AG04450 (cell line): ENCODE measurements around the gene CDC73. TPM values are rescaled to one million over a fixed set of nuclear protein-coding genes. Genes with fewer than 3 reads are reported as not detected.

Source experiments
- CTCF ChIA-PET: fragments of 300-600, 350-600 bp; formaldehyde crosslinking; extraction: SDS; loops from one replicate; lab custom pipeline; 2022; ENCODE audit warnings: antibody characterized with exemption, inconsistent platforms; lab: Charles Lee
- POLR2A ChIA-PET: fragments of 350-600 bp; formaldehyde crosslinking; extraction: SDS; loops from one replicate; lab custom pipeline; 2021; ENCODE audit warnings: antibody characterized with exemption, inconsistent platforms; lab: Yijun Ruan, JAX
- DNase-seq: peaks from one replicate; pipeline ENCODE4 v3.0.0-alpha.2; 2011; ENCODE audit warnings: low read depth, low spot score
- H3K27ac ChIP-seq: one replicate; pipeline ENCODE4 v1.5.1; 2012; ENCODE audit warnings: low read depth, low read length, control low read depth
- H3K27me3 ChIP-seq: one replicate; pipeline ENCODE4 v1.6.0; 2012; ENCODE audit warnings: low read length; ENCODE audit not compliant: control insufficient read depth, insufficient read depth
- H3K4me3 ChIP-seq: 2 replicates; pipeline ENCODE4 v1.5.1; 2011; ENCODE audit warnings: mild to moderate bottlenecking, low read depth, low read length, control low read depth
- H3K9me3 ChIP-seq: 2 replicates; pipeline ENCODE4 v1.5.1; 2012; ENCODE audit warnings: low read length; ENCODE audit not compliant: control insufficient read depth, insufficient read depth
- CTCF ChIP-seq: IDR thresholded peaks from 2 replicates; pipeline ENCODE4 v1.5.1; 2011; ENCODE audit warnings: low read depth, low read length, control low read depth, inconsistent platforms
- polyA plus RNA-seq: library from polyadenylated mRNA; depleted of rRNA; stranded (reverse); fragments of >200 nt; gene quantifications from 2 replicates; pipeline ENCODE4 v1.2.3, GENCODE V29; 2011

The CDC73 gene
- polyA plus RNA-seq, 1 experiment, result 56.4 TPM

- DNase-seq, result no peak
- Histone ChIP-seq H3K27ac (no peak overlapping the region), H3K27me3 (no peaks in the 10 kb centered on the region), H3K9me3 (no peaks in the 10 kb centered on the region), H3K4me3 (no peak overlapping the region)
- TF ChIP-seq CTCF, result no peak
- ChIA-PET POLR2A (no interaction called here), CTCF (no interaction called here)
Observed at GRCh38 chr1:193240609-193241008, 118.8 kb downstream of the CDC73 start.

DNA sequence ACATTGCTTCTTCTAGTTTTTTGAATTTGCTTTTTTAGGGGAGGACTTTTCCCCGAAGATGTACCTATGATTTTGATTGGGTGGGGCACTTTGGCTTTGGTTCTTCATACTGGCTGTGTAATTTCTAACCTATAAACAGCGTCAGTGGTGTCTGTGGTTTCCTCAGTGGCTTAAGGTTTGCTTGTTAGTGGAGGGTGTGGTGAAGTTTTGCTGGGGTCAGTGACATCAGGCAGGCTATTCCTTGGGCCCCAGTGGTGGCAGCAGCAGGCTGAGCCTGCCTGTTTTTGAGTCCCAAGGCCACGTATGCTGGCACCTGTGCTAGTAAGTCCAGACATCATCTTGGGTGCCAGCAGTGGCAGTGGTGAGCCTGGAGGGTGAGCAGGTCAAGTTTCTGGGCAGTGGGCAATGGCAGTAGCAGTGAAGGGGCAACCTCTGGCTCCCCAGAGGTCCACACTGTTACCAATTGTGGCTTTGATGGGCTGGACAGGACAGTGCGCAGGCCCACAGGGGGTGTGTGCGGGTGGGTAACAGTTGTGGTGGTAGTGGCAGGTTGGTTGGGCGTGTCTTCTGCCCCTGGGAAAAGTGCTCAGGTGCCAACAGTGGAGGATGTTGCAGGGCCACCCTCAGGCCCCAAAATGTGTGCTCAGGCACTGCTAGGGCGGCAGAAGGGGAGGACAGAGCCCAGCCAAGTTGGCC lies 119.4 kb downstream of the CDC73 start:
- H3K27me3 ChIP-seq, result no peaks in the 10 kb centered on the region
- no peak overlapping the region for H3K4me3 ChIP-seq
- DNase-seq, result no peak
- no peak overlapping the region for H3K27ac ChIP-seq
- H3K9me3 ChIP-seq, result no peaks in the 10 kb centered on the region
- no peak for TF ChIP-seq CTCF
- POLR2A ChIA-PET, result no interaction called here
- CTCF ChIA-PET, result no interaction called here

- Histone ChIP-seq H3K27me3 (no peaks in the 10 kb centered on the region), H3K27ac (no peak overlapping the region), H3K9me3 (no peaks in the 10 kb centered on the region), H3K4me3 (no peak overlapping the region)
- ChIA-PET POLR2A (no interaction called here), CTCF (no interaction called here)
- TF ChIP-seq CTCF, result no peak
- DNase-seq, result no peak
Observed at GRCh38 chr1:193242000-193242399, 120.2 kb downstream of the CDC73 start.

GRCh38 chr1:193249187-193249586 lies 127.4 kb downstream of the CDC73 start:
- no peak for TF ChIP-seq CTCF
- Histone ChIP-seq H3K27me3 (no peaks in the 10 kb centered on the region), H3K9me3 (no peaks in the 10 kb centered on the region), H3K27ac (no peak overlapping the region), H3K4me3 (no peak overlapping the region)
- ChIA-PET CTCF (no interaction called here), POLR2A (no interaction called here)
- no peak for DNase-seq

GRCh38 chr1:193251950-193252349 lies 130.1 kb downstream of the CDC73 start:
- no peak for TF ChIP-seq CTCF
- Histone ChIP-seq H3K9me3 (no peaks in the 10 kb centered on the region), H3K27me3 (no peaks in the 10 kb centered on the region), H3K4me3 (no peak overlapping the region), H3K27ac (no peak overlapping the region)
- POLR2A ChIA-PET, result interaction anchor here (0.6 kb wide), 1 partner anchor 113 kb away, joined by 5 read pairs; no protein-coding TSS in a partner anchor
- DNase-seq, result no peak
- CTCF ChIA-PET, result no interaction called here
